A549 treated with AZD2906 at 1 μM for 4 hours (cell line): ENCODE measurements around the gene SAGE1. TPM values are rescaled to one million over a fixed set of nuclear protein-coding genes. Genes with fewer than 3 reads are reported as not detected.

Experiments used
- total RNA-seq: library from RNA; stranded (reverse); fragments of 200-300 nt; extraction: Qiagen RNA extraction; gene quantifications from 5 replicates; pipeline ENCODE4 v1.2.3, GENCODE V29; 2022

Gene SAGE1, protein sequence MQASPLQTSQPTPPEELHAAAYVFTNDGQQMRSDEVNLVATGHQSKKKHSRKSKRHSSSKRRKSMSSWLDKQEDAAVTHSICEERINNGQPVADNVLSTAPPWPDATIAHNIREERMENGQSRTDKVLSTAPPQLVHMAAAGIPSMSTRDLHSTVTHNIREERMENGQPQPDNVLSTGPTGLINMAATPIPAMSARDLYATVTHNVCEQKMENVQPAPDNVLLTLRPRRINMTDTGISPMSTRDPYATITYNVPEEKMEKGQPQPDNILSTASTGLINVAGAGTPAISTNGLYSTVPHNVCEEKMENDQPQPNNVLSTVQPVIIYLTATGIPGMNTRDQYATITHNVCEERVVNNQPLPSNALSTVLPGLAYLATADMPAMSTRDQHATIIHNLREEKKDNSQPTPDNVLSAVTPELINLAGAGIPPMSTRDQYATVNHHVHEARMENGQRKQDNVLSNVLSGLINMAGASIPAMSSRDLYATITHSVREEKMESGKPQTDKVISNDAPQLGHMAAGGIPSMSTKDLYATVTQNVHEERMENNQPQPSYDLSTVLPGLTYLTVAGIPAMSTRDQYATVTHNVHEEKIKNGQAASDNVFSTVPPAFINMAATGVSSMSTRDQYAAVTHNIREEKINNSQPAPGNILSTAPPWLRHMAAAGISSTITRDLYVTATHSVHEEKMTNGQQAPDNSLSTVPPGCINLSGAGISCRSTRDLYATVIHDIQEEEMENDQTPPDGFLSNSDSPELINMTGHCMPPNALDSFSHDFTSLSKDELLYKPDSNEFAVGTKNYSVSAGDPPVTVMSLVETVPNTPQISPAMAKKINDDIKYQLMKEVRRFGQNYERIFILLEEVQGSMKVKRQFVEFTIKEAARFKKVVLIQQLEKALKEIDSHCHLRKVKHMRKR
- total RNA-seq, result 0.02 to 0.03 TPM (median 0.03 TPM) in 4 of 5 replicates, not detected in the other

DNA sequence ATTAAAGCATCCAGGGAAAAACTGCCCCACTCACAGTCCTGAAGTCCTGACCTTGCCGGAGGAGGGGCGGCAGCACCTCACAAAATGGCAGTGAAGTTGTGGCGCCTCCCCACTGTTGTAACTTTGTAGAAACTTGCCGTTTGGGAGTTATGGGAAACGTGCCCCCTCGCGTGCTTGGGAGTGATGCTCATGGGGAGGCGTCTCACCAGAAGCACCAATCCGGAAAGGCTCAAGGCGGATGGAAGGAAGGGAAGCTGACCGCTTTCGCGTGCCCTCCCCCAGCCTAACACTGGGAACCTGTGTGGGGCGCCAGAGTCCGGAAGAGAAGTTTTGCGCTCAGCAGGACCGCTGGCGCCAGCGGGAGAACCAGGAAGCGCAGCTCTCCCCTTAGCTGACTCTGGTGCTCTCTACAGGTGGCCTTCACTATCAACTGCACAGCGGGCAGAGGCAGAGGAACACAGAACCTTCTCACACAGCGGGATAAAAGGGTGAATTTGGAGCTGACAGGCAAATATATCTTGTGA is at the start of gene SAGE1, which contains the start of gene CT45A10:
TSS of gene SAGE1 (plus strand) at position 423 of the 524 bp plus-strand sequence. CDS start 2,527 bp downstream, outside the sequence.
TSS of gene CT45A10 (minus strand) at position 151 of the 524 bp plus-strand sequence. CDS start 8,100 bp downstream, outside the sequence.

DNA sequence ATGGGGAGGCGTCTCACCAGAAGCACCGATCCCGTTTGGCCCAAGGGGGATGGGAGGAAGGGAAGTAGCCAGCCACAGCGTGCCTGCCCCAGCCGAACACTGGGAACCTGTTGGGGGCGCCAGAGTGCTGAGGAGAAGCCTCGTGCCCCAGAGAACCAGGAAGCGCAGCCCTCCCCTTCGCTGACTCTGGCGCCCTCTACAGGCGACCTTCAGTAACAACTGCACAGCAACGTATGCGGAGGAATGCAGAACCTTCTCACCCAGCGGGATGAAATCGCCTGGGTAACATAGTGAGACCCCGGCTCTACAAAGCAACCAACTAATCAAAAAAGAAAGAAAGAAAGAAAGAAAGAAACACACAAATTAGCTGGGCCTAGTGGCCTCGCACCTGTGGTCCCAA is 39.1 kb upstream of the SAGE1 start, which contains the start of gene CT45A8:
TSS of gene CT45A8 (minus strand) at position 101 of the 400 bp plus-strand sequence. CDS start 3,755 bp downstream, outside the sequence.

DNA sequence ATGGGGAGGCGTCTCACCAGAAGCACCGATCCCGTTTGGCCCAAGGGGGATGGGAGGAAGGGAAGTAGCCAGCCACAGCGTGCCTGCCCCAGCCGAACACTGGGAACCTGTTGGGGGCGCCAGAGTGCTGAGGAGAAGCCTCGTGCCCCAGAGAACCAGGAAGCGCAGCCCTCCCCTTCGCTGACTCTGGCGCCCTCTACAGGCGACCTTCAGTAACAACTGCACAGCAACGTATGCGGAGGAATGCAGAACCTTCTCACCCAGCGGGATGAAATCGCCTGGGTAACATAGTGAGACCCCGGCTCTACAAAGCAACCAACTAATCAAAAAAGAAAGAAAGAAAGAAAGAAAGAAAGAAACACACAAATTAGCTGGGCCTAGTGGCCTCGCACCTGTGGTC is 21.8 kb upstream of the SAGE1 start, which contains the start of gene CT45A9:
TSS of gene CT45A9 (minus strand) at position 101 of the 400 bp plus-strand sequence. CDS start 3,751 bp downstream, outside the sequence.

Other genes with a start within 250 kb of the SAGE1 start
- gene CT45A1, start 180.1 kb upstream of the SAGE1 start, total RNA-seq, result 0.07 TPM in 1 of 5 replicates, not detected in the others
- 0.15 to 0.29 TPM (median 0.19 TPM) in 4 of 5 replicates, not detected in the other for gene CT45A3, start 125.5 kb upstream of the SAGE1 start, total RNA-seq
- gene CT45A5, start 108.2 kb upstream of the SAGE1 start, total RNA-seq, result 0.08 to 0.13 TPM (median 0.09 TPM) in 3 of 5 replicates, not detected in the others
- not detected in 5 replicates for gene CT45A6, start 90.9 kb upstream of the SAGE1 start, total RNA-seq
- not detected in 5 replicates for gene CT45A2, start 73.7 kb upstream of the SAGE1 start, total RNA-seq
- not detected in 5 replicates for gene CT45A7, start 56.4 kb upstream of the SAGE1 start, total RNA-seq
- gene CT45A8, start 39.2 kb upstream of the SAGE1 start, total RNA-seq, result not detected in 5 replicates
- gene CT45A9, start 21.9 kb upstream of the SAGE1 start, total RNA-seq, result not detected in 5 replicates
- gene CT45A10, start 272 bp upstream of the SAGE1 start, total RNA-seq, result 0.19 to 0.56 TPM (median 0.32 TPM) in 4 of 5 replicates, not detected in the other
- gene MMGT1, start 80.3 kb downstream of the SAGE1 start, total RNA-seq, result 15.8 to 18.3 TPM (median 17.7 TPM) in 5 replicates
- 7.3 to 9.7 TPM (median 8.5 TPM) in 5 replicates for gene SLC9A6, start 91.7 kb downstream of the SAGE1 start, total RNA-seq